Measurements from ENCODE around the gene CNKSR3. TPM values are rescaled to one million over a fixed set of nuclear protein-coding genes. Genes with fewer than 3 reads are reported as not detected.
A peak's percentile ranks its signal among the peaks of the same experiment; 100 is the strongest.

CNKSR3 gene
- total RNA-seq, 1 donor from 2014 or later, result 8.8 TPM

- Mint-ChIP-seq H3K27me3 (ENCODE audit: insufficient read depth, low read depth) (no peaks in the 10 kb centered on the region), H3K9me3 (no peaks in the 10 kb centered on the region), H3K27ac (no peak overlapping the region), H3K36me3 (no peaks in the 10 kb centered on the region), H3K4me1 (peaks cover 10% of the 10 kb centered on the region), H3K4me3 (no peak overlapping the region)
- TF ChIP-seq CTCF (IDR thresholded peaks at IDR 0.05) (no peak), EZH2phosphoT487 (IDR thresholded peaks at IDR 0.05) (no peak), EZH2 (IDR thresholded peaks at IDR 0.05) (no peak)
- DNase-seq (ENCODE audit: low spot score), result no peak
- no peak overlapping the region for H2AFZ ChIP-seq (replicated peaks)
- H3K9ac ChIP-seq, result no peak overlapping the region
- H3F3A ChIP-seq (ENCODE audit: low read depth), result peaks cover 16% of the 10 kb centered on the region
- H3K9me3 ChIP-seq (ENCODE audit: low read depth), result no peaks in the 10 kb centered on the region
- H3K4me2 ChIP-seq, result peak overlapping the region; percentile 23
- no peaks in the 10 kb centered on the region for H3K27me3 ChIP-seq
- no peaks in the 10 kb centered on the region for H3K79me2 ChIP-seq (ENCODE audit: low read depth)
- H3K4me1 ChIP-seq, result peaks cover 15% of the 10 kb centered on the region
- no peak overlapping the region for H3K27ac ChIP-seq
- H4K20me1 ChIP-seq (ENCODE audit: low read depth), result no peaks in the 10 kb centered on the region
- no peaks in the 10 kb centered on the region for H3K36me3 ChIP-seq
- no peak overlapping the region for H3K4me3 ChIP-seq
Measured at GRCh38 chr6:154520280-154520679, 9.8 kb upstream of the CNKSR3 start.

- no peak overlapping the region for H3K4me2 ChIP-seq
- H3F3A ChIP-seq (ENCODE audit: low read depth), result peaks cover 3% of the 10 kb centered on the region
- no peaks in the 10 kb centered on the region for H3K79me2 ChIP-seq (ENCODE audit: low read depth)
- no peak overlapping the region for H3K4me3 Mint-ChIP-seq
- no peak overlapping the region for H3K27ac Mint-ChIP-seq
- H2AFZ ChIP-seq (replicated peaks), result no peak overlapping the region
- H3K36me3 ChIP-seq, result no peaks in the 10 kb centered on the region
- H4K20me1 ChIP-seq (ENCODE audit: low read depth), result no peaks in the 10 kb centered on the region
- no peak overlapping the region for H3K27ac ChIP-seq
- H3K4me1 Mint-ChIP-seq, result peaks cover 10% of the 10 kb centered on the region
- no peak for TF ChIP-seq CTCF (IDR thresholded peaks at IDR 0.05)
- TF ChIP-seq EZH2phosphoT487 (IDR thresholded peaks at IDR 0.05), result no peak
- TF ChIP-seq EZH2 (IDR thresholded peaks at IDR 0.05), result no peak
- H3K27me3 ChIP-seq, result no peaks in the 10 kb centered on the region
- DNase-seq (ENCODE audit: low spot score), result no peak
- no peaks in the 10 kb centered on the region for H3K36me3 Mint-ChIP-seq
- peaks cover 15% of the 10 kb centered on the region for H3K4me1 ChIP-seq
- no peaks in the 10 kb centered on the region for H3K9me3 ChIP-seq (ENCODE audit: low read depth)
- no peak overlapping the region for H3K9ac ChIP-seq
- no peaks in the 10 kb centered on the region for H3K27me3 Mint-ChIP-seq (ENCODE audit: insufficient read depth, low read depth)
- H3K4me3 ChIP-seq, result no peak overlapping the region
- no peaks in the 10 kb centered on the region for H3K9me3 Mint-ChIP-seq
Measured at GRCh38 chr6:154518396-154518795, 7.9 kb upstream of the CNKSR3 start.

- no peak overlapping the region for H3K27ac ChIP-seq
- no peak overlapping the region for H3K4me3 ChIP-seq
- Mint-ChIP-seq H3K4me1 (peaks cover 15% of the 10 kb centered on the region), H3K27me3 (ENCODE audit: insufficient read depth, low read depth) (no peaks in the 10 kb centered on the region), H3K9me3 (no peaks in the 10 kb centered on the region), H3K4me3 (no peak overlapping the region), H3K36me3 (no peaks in the 10 kb centered on the region), H3K27ac (no peak overlapping the region)
- H3K4me2 ChIP-seq, result no peak overlapping the region
- no peak for DNase-seq (ENCODE audit: low spot score)
- no peaks in the 10 kb centered on the region for H3K27me3 ChIP-seq
- TF ChIP-seq EZH2 (IDR thresholded peaks at IDR 0.05), result no peak
- no peak for TF ChIP-seq CTCF (IDR thresholded peaks at IDR 0.05)
- TF ChIP-seq EZH2phosphoT487 (IDR thresholded peaks at IDR 0.05), result no peak
- H3K9me3 ChIP-seq (ENCODE audit: low read depth), result no peaks in the 10 kb centered on the region
- peaks cover 7% of the 10 kb centered on the region for H3F3A ChIP-seq (ENCODE audit: low read depth)
- H3K4me1 ChIP-seq, result peaks cover 22% of the 10 kb centered on the region
- no peaks in the 10 kb centered on the region for H3K79me2 ChIP-seq (ENCODE audit: low read depth)
- no peak overlapping the region for H3K9ac ChIP-seq
- H2AFZ ChIP-seq (replicated peaks), result peak overlapping the region; percentile 12
- H4K20me1 ChIP-seq (ENCODE audit: low read depth), result no peaks in the 10 kb centered on the region
- no peaks in the 10 kb centered on the region for H3K36me3 ChIP-seq
Measured at GRCh38 chr6:154516276-154516675, 5.8 kb upstream of the CNKSR3 start.
